Neural cell (in vitro differentiated cells): Measurements from ENCODE around the gene SPINK2. TPM values are rescaled to one million over a fixed set of nuclear protein-coding genes. Genes with fewer than 3 reads are reported as not detected.

ENCODE experiments used
- H2AFZ ChIP-seq: fragments of 200-600, 300-800 bp; sonication (generic), shearing (Covaris generic); 2 replicates; pipeline ENCODE4 v1.6.0; 2014; ENCODE audit warnings: low read depth, mild to moderate bottlenecking, antibody characterized with exemption, low read length, moderate library complexity
- H3F3A ChIP-seq: fragments of 200-600 bp; shearing (Covaris generic); 2 replicates; pipeline ENCODE4 v1.6.1; 2016; ENCODE audit warnings: mild to moderate bottlenecking, moderate library complexity, mixed read lengths, antibody characterized with exemption, low read length; ENCODE audit not compliant: insufficient read depth, poor library complexity, severe bottlenecking
- H3K27ac ChIP-seq: fragments of 200-600, 300-800 bp; sonication (generic), shearing (Covaris generic); 2 replicates; pipeline ENCODE4 v1.5.1; 2014; ENCODE audit warnings: mild to moderate bottlenecking, low read length, moderate library complexity
- H3K27me3 ChIP-seq: fragments of 300-800, 200-600 bp; sonication (generic), shearing (Covaris generic); 2 replicates; pipeline ENCODE4 v1.6.0; 2014; ENCODE audit warnings: mild to moderate bottlenecking, low read depth, low read length, moderate library complexity; ENCODE audit not compliant: insufficient read depth
- H3K36me3 ChIP-seq: fragments of 300-800, 200-600 bp; sonication (generic), shearing (Covaris generic); 2 replicates; pipeline ENCODE4 v1.5.1; 2014; ENCODE audit warnings: mild to moderate bottlenecking, antibody characterized with exemption, low read length, moderate library complexity; ENCODE audit not compliant: insufficient read depth
- H3K4me2 ChIP-seq: fragments of 300-800, 200-600 bp; sonication (generic), shearing (Covaris generic); 2 replicates; pipeline ENCODE4 v1.6.0; 2014; ENCODE audit warnings: mild to moderate bottlenecking, low read length
- H3K4me3 ChIP-seq: fragments of 300-800, 200-600 bp; sonication (generic), shearing (Covaris generic); 2 replicates; pipeline ENCODE4 v1.5.1; 2014; ENCODE audit warnings: mild to moderate bottlenecking, low read length, moderate library complexity
- H3K79me2 ChIP-seq: fragments of 200-600 bp; shearing (Covaris generic); replicated peaks from 2 replicates; pipeline ENCODE4 v1.6.0; 2014; ENCODE audit warnings: mild to moderate bottlenecking, low read length, moderate library complexity; ENCODE audit not compliant: insufficient read depth
- H3K9ac ChIP-seq: fragments of 300-800, 200-600 bp; sonication (generic), shearing (Covaris generic); 2 replicates; pipeline ENCODE4 v1.6.1; 2016; ENCODE audit warnings: mild to moderate bottlenecking, low read length, mixed read lengths
- H3K9me2 ChIP-seq: fragments of 200-600 bp; shearing (Covaris generic); 2 replicates; pipeline ENCODE4 v1.6.1; 2016; ENCODE audit warnings: mild to moderate bottlenecking, low read length, mixed read lengths; ENCODE audit not compliant: insufficient read depth
- H3K9me3 ChIP-seq: fragments of 200-600, 300-800 bp; sonication (generic), shearing (Covaris generic); 2 replicates; pipeline ENCODE4 v1.6.1; 2016; ENCODE audit warnings: mild to moderate bottlenecking, mixed run types, low read length, moderate library complexity, mixed read lengths
- H4K20me1 ChIP-seq: fragments of 200-600 bp; shearing (Covaris generic); 2 replicates; pipeline ENCODE4 v1.6.1; 2016; ENCODE audit warnings: mild to moderate bottlenecking, mixed run types; ENCODE audit not compliant: insufficient read depth
- EP300 ChIP-seq: fragments of 450-650 bp; conservative IDR thresholded peaks from 2 replicates; pipeline ENCODE4 v1.6.1; 2014; ENCODE audit warnings: antibody characterized with exemption, mild to moderate bottlenecking, moderate library complexity; ENCODE audit not compliant: poor library complexity, severe bottlenecking
- EZH2 ChIP-seq: fragments of 200-600, 300-800 bp; shearing (Covaris generic), sonication (generic); IDR thresholded peaks from 2 replicates; pipeline ENCODE4 v1.6.1; 2014; ENCODE audit warnings: antibody characterized with exemption, low read length, borderline replicate concordance, mild to moderate bottlenecking; ENCODE audit not compliant: insufficient read depth, poor library complexity, severe bottlenecking
- MXI1 ChIP-seq: fragments of 450-650 bp; conservative IDR thresholded peaks from 2 replicates; pipeline ENCODE4 v1.6.1; 2014; ENCODE audit warnings: antibody characterized with exemption, mild to moderate bottlenecking; ENCODE audit not compliant: poor library complexity, severe bottlenecking
- POLR2AphosphoS5 ChIP-seq: IDR thresholded peaks from 2 replicates; pipeline ENCODE4 v1.6.1; 2012
- RAD21 ChIP-seq: fragments of 450-650 bp; conservative IDR thresholded peaks from 2 replicates; pipeline ENCODE4 v1.6.1; 2014; ENCODE audit warnings: antibody characterized with exemption, mild to moderate bottlenecking, moderate library complexity
- REST ChIP-seq: IDR thresholded peaks from 2 replicates; pipeline ENCODE4 v1.6.1; 2012; ENCODE audit warnings: borderline replicate concordance
- SMC3 ChIP-seq: fragments of 450-650 bp; conservative IDR thresholded peaks from 2 replicates; pipeline ENCODE4 v1.6.1; 2014; ENCODE audit warnings: antibody characterized with exemption, mild to moderate bottlenecking, moderate library complexity; ENCODE audit not compliant: poor library complexity
- TAF1 ChIP-seq: IDR thresholded peaks from 2 replicates; pipeline ENCODE4 v1.6.1; 2012; ENCODE audit warnings: low read depth
- polyA minus RNA-seq: library from RNA; depleted of rRNA, polyadenylated mRNA; stranded (reverse); fragments of >200 nt; gene quantifications from 2 replicates; pipeline ENCODE4 v1.2.3, GENCODE V29; 2014
- polyA plus RNA-seq: library from polyadenylated mRNA; depleted of rRNA; stranded (reverse); fragments of >200 nt; gene quantifications from 2 replicates; pipeline ENCODE4 v1.2.3, GENCODE V29; 2014
- TF ChIP-seq, protein P1 (sequence below): fragments of 450-650 bp; IDR thresholded peaks from 2 replicates; pipeline ENCODE4 v1.5.1; 2014; ENCODE audit warnings: antibody characterized with exemption, mild to moderate bottlenecking, moderate library complexity; ENCODE audit not compliant: poor library complexity, severe bottlenecking

SPINK2 gene
- polyA plus RNA-seq (1.4 TPM in 1 of 2 replicates, not detected in the other), polyA minus RNA-seq (not detected in 2 replicates)

DNA sequence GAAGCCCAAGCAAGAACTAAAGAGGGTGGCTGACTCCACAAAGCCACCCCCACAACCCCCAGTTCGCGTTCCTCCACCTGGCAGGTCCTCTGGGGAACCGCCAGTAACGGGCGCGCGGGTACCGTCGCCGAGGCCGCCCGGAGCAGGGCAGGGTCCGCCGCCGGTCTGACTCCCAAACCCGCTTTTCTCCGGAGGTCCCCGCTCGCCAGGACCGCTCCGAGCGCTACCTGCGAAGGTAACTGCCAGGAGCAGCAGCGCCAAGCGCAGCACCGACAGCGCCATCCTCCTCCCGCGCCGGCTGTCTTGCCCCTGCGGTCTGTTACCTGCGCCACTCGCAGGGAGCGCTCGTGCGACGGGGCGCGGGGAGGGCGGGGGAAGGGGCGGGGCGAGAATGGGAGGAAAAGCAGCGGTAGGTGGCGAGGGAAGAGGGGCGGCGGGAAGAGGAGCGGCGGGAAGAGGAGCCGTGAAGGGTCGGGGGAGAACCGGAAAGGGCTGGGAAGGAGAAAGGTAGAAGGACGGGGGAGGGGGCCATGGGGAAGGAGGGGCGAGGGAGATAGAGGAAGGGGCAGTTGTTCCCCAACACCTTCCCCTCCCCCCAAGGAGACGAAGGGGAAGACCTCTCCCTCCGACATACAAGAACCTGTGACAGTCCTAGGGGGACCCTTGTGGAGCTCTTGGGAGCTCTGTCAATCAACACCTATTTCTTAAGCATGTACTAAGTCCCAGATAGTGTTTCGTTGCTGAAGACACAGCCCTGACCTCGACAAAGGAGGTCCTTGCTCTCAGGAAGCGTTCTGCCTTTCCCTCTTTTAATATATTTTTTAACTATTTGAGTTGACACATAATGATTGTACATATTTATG is at the start of gene SPINK2:
Gene SPINK2 (minus strand): TSS at position 321 of the 863 bp plus-strand sequence. CDS start 39 bp downstream, at position 282.
- no peak within 1 kb of the TSS for H2AFZ ChIP-seq
- no peaks in the 10 kb centered on the region for H3K9me2 ChIP-seq
- no peak for TF ChIP-seq RAD21
- TF ChIP-seq, protein P1, sequence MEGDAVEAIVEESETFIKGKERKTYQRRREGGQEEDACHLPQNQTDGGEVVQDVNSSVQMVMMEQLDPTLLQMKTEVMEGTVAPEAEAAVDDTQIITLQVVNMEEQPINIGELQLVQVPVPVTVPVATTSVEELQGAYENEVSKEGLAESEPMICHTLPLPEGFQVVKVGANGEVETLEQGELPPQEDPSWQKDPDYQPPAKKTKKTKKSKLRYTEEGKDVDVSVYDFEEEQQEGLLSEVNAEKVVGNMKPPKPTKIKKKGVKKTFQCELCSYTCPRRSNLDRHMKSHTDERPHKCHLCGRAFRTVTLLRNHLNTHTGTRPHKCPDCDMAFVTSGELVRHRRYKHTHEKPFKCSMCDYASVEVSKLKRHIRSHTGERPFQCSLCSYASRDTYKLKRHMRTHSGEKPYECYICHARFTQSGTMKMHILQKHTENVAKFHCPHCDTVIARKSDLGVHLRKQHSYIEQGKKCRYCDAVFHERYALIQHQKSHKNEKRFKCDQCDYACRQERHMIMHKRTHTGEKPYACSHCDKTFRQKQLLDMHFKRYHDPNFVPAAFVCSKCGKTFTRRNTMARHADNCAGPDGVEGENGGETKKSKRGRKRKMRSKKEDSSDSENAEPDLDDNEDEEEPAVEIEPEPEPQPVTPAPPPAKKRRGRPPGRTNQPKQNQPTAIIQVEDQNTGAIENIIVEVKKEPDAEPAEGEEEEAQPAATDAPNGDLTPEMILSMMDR = peak; percentile 41
- no peak within 1 kb of the TSS for H3K9ac ChIP-seq
- no peak within 1 kb of the TSS for H3K4me2 ChIP-seq
- no peaks in the 10 kb centered on the region for H3K79me2 ChIP-seq
- H4K20me1 ChIP-seq = no peaks in the 10 kb centered on the region
- H3K27ac ChIP-seq = no peak within 1 kb of the TSS
- H3K27me3 ChIP-seq = peaks cover 33% of the 10 kb centered on the region
- no peaks in the 10 kb centered on the region for H3F3A ChIP-seq
- H3K9me3 ChIP-seq = no peaks in the 10 kb centered on the region
- H3K4me3 ChIP-seq = peak within 1 kb of the TSS; percentile 66
- no peaks in the 10 kb centered on the region for H3K36me3 ChIP-seq

- no peak for TF ChIP-seq EZH2
- TF ChIP-seq, protein P1 = no peak
- no peak for TF ChIP-seq RAD21
- no peak for TF ChIP-seq REST
- no peak for TF ChIP-seq SMC3
- TF ChIP-seq EP300 = no peak
- TF ChIP-seq POLR2AphosphoS5 = no peak
- no peak for TF ChIP-seq TAF1
- no peak for TF ChIP-seq MXI1
- no peaks in the 10 kb centered on the region for H3K36me3 ChIP-seq
- H3K4me3 ChIP-seq = no peak overlapping the region
- no peak overlapping the region for H2AFZ ChIP-seq
- H3F3A ChIP-seq = no peaks in the 10 kb centered on the region
- H3K27me3 ChIP-seq = no peaks in the 10 kb centered on the region
- no peaks in the 10 kb centered on the region for H3K9me3 ChIP-seq
- no peaks in the 10 kb centered on the region for H3K79me2 ChIP-seq
- no peak overlapping the region for H3K4me2 ChIP-seq
- H3K9ac ChIP-seq = no peak overlapping the region
- H3K9me2 ChIP-seq = no peaks in the 10 kb centered on the region
- H3K27ac ChIP-seq = no peak overlapping the region
- no peaks in the 10 kb centered on the region for H4K20me1 ChIP-seq
Measured at GRCh38 chr4:56870946-56871345, 49.4 kb upstream of the SPINK2 start.
